ENCODE results near the gene SMIM33. TPM values are rescaled to one million over a fixed set of nuclear protein-coding genes. Genes with fewer than 3 reads are reported as not detected.

Gene SMIM33
- total and polyA plus RNA-seq, 9 of the 15 experiments (the other 6 are each of a cell fraction or from before 2014, with no cell fraction given): not detected

DNA sequence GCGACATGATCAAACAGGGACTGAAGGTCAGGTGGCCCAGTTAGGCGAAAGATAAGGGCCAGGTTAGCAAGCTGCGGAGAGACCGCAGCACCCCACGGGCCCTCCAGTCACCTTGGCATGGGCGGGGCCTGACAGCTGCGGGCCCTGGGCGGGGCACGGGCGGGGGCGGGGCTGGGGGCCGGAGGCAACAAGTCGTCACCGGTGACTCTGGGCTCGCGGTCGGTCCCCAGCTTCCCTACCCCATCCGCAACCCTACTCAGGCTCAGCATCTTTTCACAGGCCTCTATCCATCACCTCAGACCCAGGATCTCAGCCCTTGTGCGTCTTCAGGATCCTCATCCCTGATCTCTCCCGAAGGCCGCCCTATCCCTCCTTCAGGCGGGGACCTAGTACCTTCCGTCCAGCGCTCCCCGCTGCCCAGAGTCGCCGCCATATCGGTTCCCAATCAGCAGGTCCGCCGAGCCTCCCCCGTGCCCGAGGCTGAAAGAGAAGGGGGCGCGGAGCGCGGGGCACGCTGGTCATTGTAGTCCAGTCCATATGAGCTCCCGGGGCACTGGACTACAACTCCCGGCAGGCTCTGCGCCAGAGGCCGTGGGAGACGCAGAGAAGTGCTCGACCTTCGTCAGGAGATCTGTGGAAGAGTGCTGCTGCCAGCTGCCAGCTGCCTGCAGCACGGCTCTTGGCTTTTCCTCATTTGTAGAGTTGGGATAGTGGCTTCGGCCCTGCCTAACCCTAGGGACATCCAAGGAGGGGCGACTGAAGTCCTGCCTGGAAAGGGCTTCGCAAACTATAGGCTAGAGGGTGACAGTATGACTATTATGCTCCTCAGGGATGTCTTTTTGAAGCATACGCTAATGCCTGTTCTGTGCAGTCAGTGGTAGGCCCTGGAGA lies 31.5 kb upstream of the SMIM33 start, which contains the start of gene DNAJC18 (continued):
- no peak for TF ChIP-seq ZNF655 (CRISPR knock-in tag; IDR thresholded peaks at IDR 0.05)
- TF ChIP-seq BDP1 (IDR thresholded peaks at IDR 0.05; ENCODE audit: insufficient read depth, insufficient read length): no peak
- TF ChIP-seq ZNF57 (CRISPR knock-in tag; IDR thresholded peaks at IDR 0.05): no peak
- 0 out of 2 replicates have a peak, but pooled peaks have one; percentile 22 for TF ChIP-seq NR2C2 (CRISPR knock-in tag; IDR thresholded peaks at IDR 0.05)
- peak; percentile 91 for TF ChIP-seq NR2C2 (tag; IDR thresholded peaks at IDR 0.05)
- TF ChIP-seq DPF2 (IDR thresholded peaks at IDR 0.05): peak; percentile 70; the same call in 1 of the 2 replicates
- TF ChIP-seq SIX5 (IDR thresholded peaks at IDR 0.05; ENCODE audit: borderline replicate concordance in 1 of 2, insufficient read depth in 1 of 2, low read depth in 1 of 2, low read length in 2 of 2): peak; percentile 66 to 77
- TF ChIP-seq RBM34 (IDR thresholded peaks at IDR 0.05; ENCODE audit: borderline replicate concordance, insufficient read depth, low read length): no peak
- peak; percentile 96 for TF ChIP-seq ZNF143 (CRISPR knock-in tag; IDR thresholded peaks at IDR 0.05)
- TF ChIP-seq GABPB1 (CRISPR knock-in tag; IDR thresholded peaks at IDR 0.05): peak; percentile 76
- no peak for TF ChIP-seq SFPQ (IDR thresholded peaks at IDR 0.05; ENCODE audit: low read depth, low read length)
- TF ChIP-seq L3MBTL2 (IDR thresholded peaks at IDR 0.05): no peak; the same call in none of the 2 replicates
- TF ChIP-seq POLR2G (IDR thresholded peaks at IDR 0.05; ENCODE audit: low read depth, low read length): peak; percentile 78
- TF ChIP-seq, protein P1, sequence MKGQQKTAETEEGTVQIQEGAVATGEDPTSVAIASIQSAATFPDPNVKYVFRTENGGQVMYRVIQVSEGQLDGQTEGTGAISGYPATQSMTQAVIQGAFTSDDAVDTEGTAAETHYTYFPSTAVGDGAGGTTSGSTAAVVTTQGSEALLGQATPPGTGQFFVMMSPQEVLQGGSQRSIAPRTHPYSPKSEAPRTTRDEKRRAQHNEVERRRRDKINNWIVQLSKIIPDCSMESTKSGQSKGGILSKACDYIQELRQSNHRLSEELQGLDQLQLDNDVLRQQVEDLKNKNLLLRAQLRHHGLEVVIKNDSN (CRISPR knock-in tag; IDR thresholded peaks at IDR 0.05): peak; percentile 34; the same call in 1 of the 2 replicates
- TF ChIP-seq HMGN3 (IDR thresholded peaks at IDR 0.05; ENCODE audit: borderline replicate concordance, extremely low read depth, insufficient read length, low read depth, low read length): peak; percentile 66
- TF ChIP-seq ZNF146 (CRISPR knock-in tag; IDR thresholded peaks at IDR 0.05; ENCODE audit: unreplicated experiment): no peak

Measured in K562 (cell line).